HCT116 (cell line): ENCODE results near the gene IPO11. TPM values are rescaled to one million over a fixed set of nuclear protein-coding genes. Genes with fewer than 3 reads are reported as not detected.

Experiments used
- ATAC-seq: fragments of 200-7000 bp; cut with Tn5 transposase; 2 replicates; pipeline ENCODE4 v1.9.1; 2020; ENCODE audit warnings: mild to moderate bottlenecking, moderate library complexity
- BruUV-seq: library from RNA; stranded (reverse); fragments of 400-500 nt; replicated peaks from 2 replicates; lab custom pipeline; 2021; lab: Mats Ljungman, UMichigan
- CTCF ChIA-PET: fragments of 300-600 bp; sonication (Branson Sonifier 250); formaldehyde crosslinking; loops from one replicate; lab custom pipeline; 2021; ENCODE audit warnings: antibody characterized with exemption; lab: Charles Lee
- POLR2A ChIA-PET: fragments of 300-600, 350-600 bp; sonication (Branson Sonifier 250); formaldehyde crosslinking; loops from one replicate; lab custom pipeline; 2021; ENCODE audit warnings: antibody characterized with exemption; lab: Charles Lee
- RAD21 ChIA-PET, 2 experiments: fragments of 300-600 bp; sonication (Branson Sonifier 250); formaldehyde crosslinking; loops; one replicate each; lab custom pipeline; 2023; ENCODE audit warnings: low total read pairs in 2 of 2; ENCODE audit not compliant: uncharacterized antibody in 2 of 2, unreplicated experiment in 2 of 2, low non-redundant PET in 1 of 2; lab: Charles Lee
- DNase-seq: peaks from one replicate; pipeline ENCODE4 v3.0.0-alpha.2; 2010; ENCODE audit warnings: low read depth, low spot score
- H2AFZ ChIP-seq: fragments of 200-600 bp; shearing (Covaris generic), sonication (generic); 2 replicates; pipeline ENCODE4 v1.6.1; 2017; ENCODE audit warnings: low read depth, mixed run types, mixed read lengths, antibody characterized with exemption, low read length; ENCODE audit not compliant: poor library complexity, severe bottlenecking
- H3K27ac ChIP-seq: 2 replicates; pipeline ENCODE4 v1.5.1; 2012; ENCODE audit warnings: low read depth, low read length
- H3K27me3 ChIP-seq: fragments of 200-600 bp; sonication (generic); 2 replicates; pipeline ENCODE4 v1.6.1; 2016; ENCODE audit warnings: mixed run types, low read length, mixed read lengths; ENCODE audit not compliant: insufficient read depth
- H3K36me3 ChIP-seq, 2 experiments: fragments of 200-500 bp in 1 of 2; fragments of 200-600 bp in 1 of 2; sonication (Bioruptor generic) in 1 of 2; sonication (generic) in 1 of 2; 2 replicates each; pipeline versions ENCODE4 v1.5.1 to v1.6.1; 2014 to 2016; ENCODE audit warnings: low read length in 2 of 2, inconsistent platforms in 1 of 2, mixed read lengths in 1 of 2, mixed run types in 1 of 2; ENCODE audit not compliant: insufficient read depth in 2 of 2, control insufficient read depth in 1 of 2
- H3K4me1 ChIP-seq, 2 experiments: fragments of 200-600 bp in 1 of 2; sonication (generic) in 1 of 2; 2 replicates each; pipeline versions ENCODE4 v1.5.1 to v1.6.1; 2012 to 2017; ENCODE audit warnings: low read length in 2 of 2, inconsistent platforms in 1 of 2, mild to moderate bottlenecking in 1 of 2, mixed read lengths in 1 of 2, mixed run types in 1 of 2, moderate library complexity in 1 of 2; ENCODE audit not compliant: insufficient read depth in 2 of 2, control insufficient read depth in 1 of 2
- H3K4me2 ChIP-seq: fragments of 200-600 bp; sonication (generic); 2 replicates; pipeline ENCODE4 v1.6.1; 2017; ENCODE audit warnings: mixed run types, low read length, mixed read lengths
- H3K4me3 ChIP-seq, 2 experiments: fragments of 200-600 bp in 1 of 2; sonication (generic) in 1 of 2; replicated peaks in 1 of 2; 2 replicates each; pipeline ENCODE4 v1.5.1; 2011 to 2016; ENCODE audit warnings: low read length in 2 of 2, control low read depth in 1 of 2, low read depth in 1 of 2, mild to moderate bottlenecking in 1 of 2, mixed read lengths in 1 of 2, mixed run types in 1 of 2
- H3K79me2 ChIP-seq: fragments of 200-600 bp; sonication (generic); 2 replicates; pipeline ENCODE4 v1.6.1; 2017; ENCODE audit warnings: mild to moderate bottlenecking, mixed run types, low read length, moderate library complexity, mixed read lengths; ENCODE audit not compliant: insufficient read depth
- H3K9ac ChIP-seq: fragments of 200-600 bp; sonication (generic); 2 replicates; pipeline ENCODE4 v1.6.1; 2016; ENCODE audit warnings: low read length, mixed read lengths
- H3K9me2 ChIP-seq: fragments of 200-600 bp; sonication (generic), shearing (Covaris generic); 2 replicates; pipeline ENCODE4 v1.6.1; 2017; ENCODE audit warnings: mixed run types, mild to moderate bottlenecking, moderate library complexity; ENCODE audit not compliant: insufficient read depth
- H3K9me3 ChIP-seq, 2 experiments: fragments of 200-500 bp in 1 of 2; fragments of 200-600 bp in 1 of 2; sonication (Bioruptor generic) in 1 of 2; sonication (generic) in 1 of 2; 2 replicates each; pipeline ENCODE4 v1.6.1; 2014 to 2017; ENCODE audit warnings: low read length in 2 of 2, mixed read lengths in 2 of 2, inconsistent platforms in 1 of 2, low read depth in 1 of 2, mild to moderate bottlenecking in 1 of 2, mixed run types in 1 of 2, moderate library complexity in 1 of 2; ENCODE audit not compliant: control insufficient read depth in 1 of 2, insufficient read depth in 1 of 2
- H4K20me1 ChIP-seq: fragments of 200-600 bp; sonication (generic), shearing (Covaris generic); 2 replicates; pipeline ENCODE4 v1.6.1; 2017; ENCODE audit warnings: mixed run types, mild to moderate bottlenecking, moderate library complexity; ENCODE audit not compliant: insufficient read depth
- CBX3 ChIP-seq: IDR thresholded peaks from 2 replicates; pipeline ENCODE4 v1.6.1; 2012; ENCODE audit warnings: low read depth
- CEBPB ChIP-seq: IDR thresholded peaks from 2 replicates; pipeline ENCODE4 v1.6.1; 2012; ENCODE audit warnings: low read depth
- EZH2 ChIP-seq: fragments of 200-600 bp; sonication (generic); IDR thresholded peaks from 2 replicates; pipeline ENCODE4 v1.6.1; 2017; ENCODE audit warnings: antibody characterized with exemption, mixed run types
- EZH2phosphoT487 ChIP-seq: fragments of 200-600 bp; IDR thresholded peaks from 2 replicates; pipeline ENCODE4 v1.6.1; 2018; ENCODE audit warnings: antibody characterized with exemption, borderline replicate concordance
- FOSL1 ChIP-seq: IDR thresholded peaks from 2 replicates; pipeline ENCODE4 v1.6.1; 2012; ENCODE audit warnings: low read depth
- JUND ChIP-seq: IDR thresholded peaks from 2 replicates; pipeline ENCODE4 v1.6.1; 2012
- POLR2A ChIP-seq: IDR thresholded peaks from 2 replicates; pipeline ENCODE4 v1.7.0; 2011; ENCODE audit warnings: borderline replicate concordance; ENCODE audit not compliant: insufficient read depth, insufficient read length; ENCODE audit errors: extremely low read depth
- POLR2AphosphoS5 ChIP-seq: IDR thresholded peaks from 2 replicates; pipeline ENCODE4 v1.6.1; 2011; ENCODE audit warnings: mild to moderate bottlenecking, low read depth, low read length, moderate library complexity
- RAD21 ChIP-seq: IDR thresholded peaks from 2 replicates; pipeline ENCODE4 v1.6.1; 2012; ENCODE audit warnings: low read depth, mild to moderate bottlenecking
- SIN3A ChIP-seq: IDR thresholded peaks from 2 replicates; pipeline ENCODE4 v1.6.1; 2012; ENCODE audit warnings: low read depth
- SRF ChIP-seq: IDR thresholded peaks from 2 replicates; pipeline ENCODE4 v1.6.1; 2012; ENCODE audit warnings: low read depth
- TCF7L2 ChIP-seq: IDR thresholded peaks from 2 replicates; pipeline ENCODE4 v1.7.0; 2011; ENCODE audit warnings: borderline replicate concordance, inconsistent platforms; ENCODE audit not compliant: insufficient read depth, insufficient read length; ENCODE audit errors: extremely low read depth
- YY1 ChIP-seq: IDR thresholded peaks from 2 replicates; pipeline ENCODE4 v1.6.1; 2011; ENCODE audit warnings: low read length, low read depth, moderate library complexity, mild to moderate bottlenecking; ENCODE audit not compliant: insufficient replicate concordance; ENCODE audit errors: extremely low read depth
- ZBTB33 ChIP-seq: IDR thresholded peaks from 2 replicates; pipeline ENCODE4 v1.6.1; 2011; ENCODE audit warnings: mild to moderate bottlenecking, low read length, moderate library complexity; ENCODE audit not compliant: insufficient replicate concordance; ENCODE audit errors: extremely low read depth
- ZFX ChIP-seq: fragments of 450-650 bp; IDR thresholded peaks from 2 replicates; pipeline ENCODE4 v1.6.1; 2017
- intact Hi-C: fragments of 100-400 bp; cut with micrococcal nuclease; formaldehyde crosslinking; loops from 2 replicates; pipeline ENCODE4 v1.10.0; 2022
- total RNA-seq: library from RNA; stranded (reverse); gene quantifications from one replicate; pipeline ENCODE4 v1.2.1, GENCODE V29; 2021; ENCODE audit not compliant: unreplicated experiment
- TF ChIP-seq, protein P1 (sequence below): IDR thresholded peaks from 2 replicates; pipeline ENCODE4 v1.6.1; 2012

IPO11 gene
- total RNA-seq, 1 experiment from 2014 or later: 55.1 TPM

GRCh38 chr5:62596691-62597090, 184.1 kb downstream of the IPO11 start:
- no peak for TF ChIP-seq FOSL1
- no peak for TF ChIP-seq TCF7L2
- TF ChIP-seq RAD21: no peak
- TF ChIP-seq POLR2A: no peak
- no peak for TF ChIP-seq ZFX
- TF ChIP-seq JUND: no peak; the same call in 1 of the 2 replicates
- no peak for TF ChIP-seq SIN3A
- no peak for TF ChIP-seq EZH2
- no peak for TF ChIP-seq CEBPB
- TF ChIP-seq SRF: no peak
- TF ChIP-seq, protein P1, sequence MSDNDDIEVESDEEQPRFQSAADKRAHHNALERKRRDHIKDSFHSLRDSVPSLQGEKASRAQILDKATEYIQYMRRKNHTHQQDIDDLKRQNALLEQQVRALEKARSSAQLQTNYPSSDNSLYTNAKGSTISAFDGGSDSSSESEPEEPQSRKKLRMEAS: no peak
- TF ChIP-seq YY1: no peak
- ChIA-PET POLR2A (interaction anchor here (0.6 kb wide), 1 partner anchor 70 kb away, joined by 3 read pairs; no protein-coding TSS in a partner anchor), CTCF (no interaction called here), RAD21 (no interaction called here)
- ATAC-seq (no peak), DNase-seq (no peak)
- Histone ChIP-seq H4K20me1 (no peaks in the 10 kb centered on the region), H3K9ac (no peak overlapping the region), H2AFZ (no peak overlapping the region), H3K27ac (no peak overlapping the region), H3K4me3 (no peak overlapping the region), H3K27me3 (no peaks in the 10 kb centered on the region), H3K9me3 (no peaks in the 10 kb centered on the region), H3K9me2 (no peaks in the 10 kb centered on the region), H3K4me2 (no peak overlapping the region), H3K4me1 (no peaks in the 10 kb centered on the region), H3K79me2 (no peaks in the 10 kb centered on the region; the same call in 1 of the 2 replicates), H3K36me3 (no peaks in the 10 kb centered on the region; a peak in 1 of 4 replicates)
- intact Hi-C loops: no loop called here
- no TSS peak for BruUV-seq

DNA sequence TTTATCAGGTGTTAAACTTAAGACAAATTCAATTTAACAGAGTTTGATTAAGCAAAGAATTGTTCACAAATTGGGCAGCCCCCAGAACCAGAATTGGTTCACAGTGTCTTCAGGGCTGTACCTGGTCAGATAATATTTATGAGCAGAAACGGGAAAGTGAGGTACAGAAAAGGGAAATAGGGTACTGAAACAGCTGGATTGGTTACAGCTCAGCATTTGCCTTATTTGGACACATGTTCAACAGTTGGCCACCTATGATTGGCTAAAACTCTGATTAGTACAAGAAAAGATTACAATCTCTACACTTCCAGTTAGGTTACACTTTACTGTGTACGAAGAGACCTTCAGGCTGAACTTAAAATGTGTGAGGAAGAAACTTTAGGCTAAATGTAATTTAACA, 184.8 kb downstream of the IPO11 start:
- TF ChIP-seq CBX3: no peak
- no peak for TF ChIP-seq JUND
- no peak for TF ChIP-seq ZBTB33
- TF ChIP-seq RAD21: no peak
- TF ChIP-seq SRF: no peak
- TF ChIP-seq POLR2AphosphoS5: no peak
- TF ChIP-seq EZH2phosphoT487: no peak
- Histone ChIP-seq H3K4me1 (no peaks in the 10 kb centered on the region), H3K4me2 (no peak overlapping the region), H4K20me1 (no peaks in the 10 kb centered on the region), H3K9me3 (no peaks in the 10 kb centered on the region), H3K79me2 (no peaks in the 10 kb centered on the region; the same call in 1 of the 2 replicates), H3K9me2 (no peaks in the 10 kb centered on the region), H3K36me3 (no peaks in the 10 kb centered on the region; a peak in 1 of 4 replicates), H3K4me3 (no peak overlapping the region), H2AFZ (no peak overlapping the region), H3K9ac (no peak overlapping the region), H3K27ac (no peak overlapping the region), H3K27me3 (no peaks in the 10 kb centered on the region)
- DNase-seq (no peak), ATAC-seq (no peak)
- ChIA-PET POLR2A (no interaction called here), RAD21 (no interaction called here), CTCF (no interaction called here)
- intact Hi-C loops: no loop called here
- BruUV-seq: no TSS peak
